Suprapubic skin (tissue), 4 donors: Measurements from ENCODE around the gene MS4A14.

Experiments used
- EP300 ChIP-seq: sonication (generic); formaldehyde crosslinking; IDR thresholded peaks from one replicate; pipeline ENCODE4 v1.6.1; 2017; ENCODE audit warnings: antibody characterized with exemption
- POLR2A ChIP-seq, 2 donors: fragments of 450-650 bp; IDR thresholded peaks; one replicate each; pipeline ENCODE4 v1.6.1; 2017; ENCODE audit warnings: antibody characterized with exemption in 2 of 2, mild to moderate bottlenecking in 2 of 2, moderate library complexity in 2 of 2
- POLR2AphosphoS5 ChIP-seq, 3 donors: sonication (generic); formaldehyde crosslinking; IDR thresholded peaks; one replicate each; pipeline ENCODE4 v1.6.1; 2017; ENCODE audit warnings: antibody characterized with exemption in 3 of 3
- TF ChIP-seq, protein P1 (sequence below), 2 donors: fragments of 200-600 bp in 1 of 2; fragments of 450-650 bp in 1 of 2; sonication (generic) in 1 of 2; IDR thresholded peaks; one replicate each; pipeline ENCODE4 v1.5.1; 2016 to 2019; ENCODE audit warnings: antibody characterized with exemption in 2 of 2, mild to moderate bottlenecking in 1 of 2, moderate library complexity in 1 of 2

DNA sequence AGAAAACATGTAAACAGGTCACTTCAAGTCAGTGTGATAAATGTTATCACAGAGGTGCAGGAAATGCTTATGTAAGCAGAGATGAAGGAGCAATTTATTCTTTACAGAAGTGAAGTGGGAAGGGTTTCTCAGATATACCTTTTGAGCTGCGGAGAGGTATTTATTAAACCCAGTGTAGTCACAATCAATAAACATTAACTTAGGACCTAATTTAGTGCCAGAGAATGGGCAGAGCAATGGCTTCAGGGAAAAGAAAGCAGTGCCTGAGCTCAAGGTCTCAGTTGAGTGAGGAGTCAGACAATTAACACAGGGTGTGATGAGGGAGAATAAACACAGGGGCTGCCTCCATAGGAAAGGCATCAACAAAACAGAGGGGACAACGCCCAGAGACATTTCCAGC, 35.0 kb downstream of the MS4A14 start:
- TF ChIP-seq POLR2AphosphoS5 (IDR thresholded peaks at IDR 0.05): no peak
- TF ChIP-seq, protein P1, sequence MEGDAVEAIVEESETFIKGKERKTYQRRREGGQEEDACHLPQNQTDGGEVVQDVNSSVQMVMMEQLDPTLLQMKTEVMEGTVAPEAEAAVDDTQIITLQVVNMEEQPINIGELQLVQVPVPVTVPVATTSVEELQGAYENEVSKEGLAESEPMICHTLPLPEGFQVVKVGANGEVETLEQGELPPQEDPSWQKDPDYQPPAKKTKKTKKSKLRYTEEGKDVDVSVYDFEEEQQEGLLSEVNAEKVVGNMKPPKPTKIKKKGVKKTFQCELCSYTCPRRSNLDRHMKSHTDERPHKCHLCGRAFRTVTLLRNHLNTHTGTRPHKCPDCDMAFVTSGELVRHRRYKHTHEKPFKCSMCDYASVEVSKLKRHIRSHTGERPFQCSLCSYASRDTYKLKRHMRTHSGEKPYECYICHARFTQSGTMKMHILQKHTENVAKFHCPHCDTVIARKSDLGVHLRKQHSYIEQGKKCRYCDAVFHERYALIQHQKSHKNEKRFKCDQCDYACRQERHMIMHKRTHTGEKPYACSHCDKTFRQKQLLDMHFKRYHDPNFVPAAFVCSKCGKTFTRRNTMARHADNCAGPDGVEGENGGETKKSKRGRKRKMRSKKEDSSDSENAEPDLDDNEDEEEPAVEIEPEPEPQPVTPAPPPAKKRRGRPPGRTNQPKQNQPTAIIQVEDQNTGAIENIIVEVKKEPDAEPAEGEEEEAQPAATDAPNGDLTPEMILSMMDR (IDR thresholded peaks at IDR 0.05): no peak
- TF ChIP-seq EP300: no peak
- TF ChIP-seq POLR2A (IDR thresholded peaks at IDR 0.05): no peak
